Chondrocyte (in vitro differentiated cells): ENCODE data around the gene PDLIM5. TPM values are rescaled to one million over a fixed set of nuclear protein-coding genes. Genes with fewer than 3 reads are reported as not detected.

Source experiments
- DNase-seq: peaks from one replicate; pipeline ENCODE4 v3.0.0; 2021; ENCODE audit warnings: mixed read lengths, low spot score
- H3K27ac Mint-ChIP-seq: one replicate; pipeline ENCODE4 v1.8.0; 2021; ENCODE audit warnings: mild to moderate bottlenecking, moderate library complexity, mixed read lengths; ENCODE audit not compliant: unreplicated experiment
- H3K27me3 Mint-ChIP-seq: 2 replicates; pipeline ENCODE4 v1.8.0; 2021; ENCODE audit warnings: low read depth, mixed read lengths
- H3K36me3 Mint-ChIP-seq: 2 replicates; pipeline ENCODE4 v1.8.0; 2021; ENCODE audit warnings: low read depth, mixed read lengths
- H3K4me1 Mint-ChIP-seq: 2 replicates; pipeline ENCODE4 v1.8.0; 2021; ENCODE audit warnings: low read depth, mild to moderate bottlenecking, mixed read lengths
- H3K4me3 Mint-ChIP-seq: one replicate; pipeline ENCODE4 v1.8.0; 2021; ENCODE audit warnings: mild to moderate bottlenecking, moderate library complexity, mixed read lengths; ENCODE audit not compliant: unreplicated experiment
- H3K9me3 Mint-ChIP-seq: 2 replicates; pipeline ENCODE4 v1.8.0; 2021; ENCODE audit warnings: low read depth, mixed read lengths
- CTCF ChIP-seq: fragments of 200-600 bp; sonication (generic); IDR thresholded peaks from 2 replicates; pipeline ENCODE4 v1.5.0; 2021; ENCODE audit warnings: antibody characterized with exemption, mild to moderate bottlenecking, moderate library complexity
- total RNA-seq: library from RNA; stranded (reverse); gene quantifications from 3 replicates; pipeline ENCODE4 v1.2.1, GENCODE V29; 2021

PDLIM5 gene
- total RNA-seq, 1 donor from 2014 or later: 329 TPM

- Mint-ChIP-seq H3K27ac (peak overlapping the region; percentile 59), H3K27me3 (no peaks in the 10 kb centered on the region), H3K4me1 (peaks cover 71% of the 10 kb centered on the region), H3K4me3 (peak overlapping the region; percentile 37), H3K36me3 (no peaks in the 10 kb centered on the region), H3K9me3 (peaks cover 3% of the 10 kb centered on the region)
- no peak for DNase-seq
- TF ChIP-seq CTCF: no peak
Measured at GRCh38 chr4:94412019-94412657, 39.6 kb upstream of the PDLIM5 start.

GRCh38 chr4:94412658-94413038 lies 39.1 kb upstream of the PDLIM5 start:
- Mint-ChIP-seq H3K4me1 (peaks cover 68% of the 10 kb centered on the region), H3K9me3 (peaks cover 6% of the 10 kb centered on the region), H3K4me3 (peak overlapping the region; percentile 37), H3K36me3 (no peaks in the 10 kb centered on the region), H3K27me3 (no peaks in the 10 kb centered on the region), H3K27ac (peak overlapping the region; percentile 59)
- TF ChIP-seq CTCF: no peak
- DNase-seq: no peak

- H3K27me3 Mint-ChIP-seq: no peaks in the 10 kb centered on the region
- H3K4me1 Mint-ChIP-seq: peaks cover 63% of the 10 kb centered on the region
- peaks cover 6% of the 10 kb centered on the region for H3K9me3 Mint-ChIP-seq
- H3K4me3 Mint-ChIP-seq: peak overlapping the region; percentile 37
- no peaks in the 10 kb centered on the region for H3K36me3 Mint-ChIP-seq
- H3K27ac Mint-ChIP-seq: peak overlapping the region; percentile 59
- DNase-seq: no peak
- no peak for TF ChIP-seq CTCF
Measured at GRCh38 chr4:94413085-94413840, 38.5 kb upstream of the PDLIM5 start.

GRCh38 chr4:94414907-94415306 lies 36.8 kb upstream of the PDLIM5 start:
- no peaks in the 10 kb centered on the region for H3K36me3 Mint-ChIP-seq
- no peak for DNase-seq
- peaks cover 6% of the 10 kb centered on the region for H3K9me3 Mint-ChIP-seq
- H3K27me3 Mint-ChIP-seq: no peaks in the 10 kb centered on the region
- H3K27ac Mint-ChIP-seq: no peak overlapping the region
- peaks cover 46% of the 10 kb centered on the region for H3K4me1 Mint-ChIP-seq
- no peak for TF ChIP-seq CTCF
- no peak overlapping the region for H3K4me3 Mint-ChIP-seq

GRCh38 chr4:94415448-94415847 lies 36.3 kb upstream of the PDLIM5 start:
- TF ChIP-seq CTCF: no peak
- Mint-ChIP-seq H3K4me1 (peaks cover 43% of the 10 kb centered on the region), H3K27me3 (no peaks in the 10 kb centered on the region), H3K27ac (no peak overlapping the region), H3K9me3 (peaks cover 6% of the 10 kb centered on the region), H3K4me3 (no peak overlapping the region), H3K36me3 (no peaks in the 10 kb centered on the region)
- DNase-seq: no peak
